Measurements from ENCODE around the gene NUMBL.

GRCh38 chr19:40704491-40705361 lies 14.3 kb upstream of the NUMBL start:
- no peak for TF ChIP-seq CTCF (IDR thresholded peaks at IDR 0.05; ENCODE audit: poor library complexity)
- no peak for TF ChIP-seq EZH2 (IDR thresholded peaks at IDR 0.05; ENCODE audit: borderline replicate concordance)
